HL-60/S4 treated with retinoic acid at 250 ng/mL for 4 days and 3 days (cell line): Measurements from ENCODE around the gene HIVEP3.
"Not testable (repeated sequence)": the region's sequence is repeated elsewhere in the genome, so short reads cannot be mapped to it uniquely, and the experiment has no call there.

Experiments used
- in situ Hi-C: fragments of 300-500 bp; cut with MboI; formaldehyde crosslinking; loops from 2 replicates; pipeline ENCODE4 v1.7.0; 2022; ENCODE audit warnings: low sequenced_read_pairs

Gene HIVEP3

GRCh38 chr1:41573785-41574713 lies 344.7 kb downstream of the HIVEP3 start:
- in situ Hi-C loops, result no loop called here

DNA sequence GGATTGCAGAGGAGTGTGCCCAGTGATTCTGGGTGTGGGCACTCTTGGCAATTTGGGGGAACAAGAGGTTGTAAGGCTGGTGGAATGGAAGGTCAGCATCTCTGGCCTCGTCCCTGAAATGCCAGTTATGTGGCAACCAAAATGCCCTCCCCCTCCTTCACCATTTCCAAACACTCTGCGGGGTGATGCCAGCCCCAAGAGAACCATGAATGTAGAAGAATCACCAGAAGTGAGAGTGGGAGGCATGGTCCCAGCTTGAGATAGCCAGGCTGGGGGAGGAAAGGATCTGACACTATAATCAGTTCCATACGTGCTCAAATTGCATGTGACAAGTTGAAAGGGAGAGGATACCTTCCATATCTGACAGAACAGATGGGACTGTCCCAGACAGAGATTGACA lies 345.5 kb downstream of the HIVEP3 start:
- in situ Hi-C loops, result no loop called here

- in situ Hi-C loops, result no loop called here
Measured at GRCh38 chr1:41572224-41572623, 346.5 kb downstream of the HIVEP3 start.

GRCh38 chr1:41571041-41571440 lies 347.7 kb downstream of the HIVEP3 start:
- in situ Hi-C loops, result no loop called here

DNA sequence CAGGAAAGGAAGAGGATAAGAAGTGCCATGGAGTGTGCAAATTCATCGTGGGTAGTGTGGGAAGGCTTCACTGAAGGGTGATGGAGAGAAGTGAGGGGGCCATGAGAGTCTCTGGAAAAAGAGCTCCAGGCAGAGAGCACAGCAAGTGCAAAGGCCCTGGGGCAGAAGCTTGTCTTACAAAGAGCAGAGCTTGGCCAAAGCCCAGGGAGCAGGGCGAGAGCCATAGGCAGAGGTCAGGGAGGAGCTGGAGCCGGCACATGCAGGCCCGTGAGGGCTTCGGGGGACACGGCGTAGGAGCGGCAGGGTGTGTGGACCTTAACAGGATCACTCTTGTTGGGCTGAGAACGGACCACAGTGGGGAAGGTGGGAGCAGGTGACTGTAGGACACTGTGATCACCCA lies 350.5 kb downstream of the HIVEP3 start:
- in situ Hi-C loops, result no loop called here

GRCh38 chr1:41566969-41567368 lies 351.8 kb downstream of the HIVEP3 start:
- in situ Hi-C loops, result no loop called here

GRCh38 chr1:41566274-41566885 lies 352.3 kb downstream of the HIVEP3 start:
- in situ Hi-C loops, result no loop called here

DNA sequence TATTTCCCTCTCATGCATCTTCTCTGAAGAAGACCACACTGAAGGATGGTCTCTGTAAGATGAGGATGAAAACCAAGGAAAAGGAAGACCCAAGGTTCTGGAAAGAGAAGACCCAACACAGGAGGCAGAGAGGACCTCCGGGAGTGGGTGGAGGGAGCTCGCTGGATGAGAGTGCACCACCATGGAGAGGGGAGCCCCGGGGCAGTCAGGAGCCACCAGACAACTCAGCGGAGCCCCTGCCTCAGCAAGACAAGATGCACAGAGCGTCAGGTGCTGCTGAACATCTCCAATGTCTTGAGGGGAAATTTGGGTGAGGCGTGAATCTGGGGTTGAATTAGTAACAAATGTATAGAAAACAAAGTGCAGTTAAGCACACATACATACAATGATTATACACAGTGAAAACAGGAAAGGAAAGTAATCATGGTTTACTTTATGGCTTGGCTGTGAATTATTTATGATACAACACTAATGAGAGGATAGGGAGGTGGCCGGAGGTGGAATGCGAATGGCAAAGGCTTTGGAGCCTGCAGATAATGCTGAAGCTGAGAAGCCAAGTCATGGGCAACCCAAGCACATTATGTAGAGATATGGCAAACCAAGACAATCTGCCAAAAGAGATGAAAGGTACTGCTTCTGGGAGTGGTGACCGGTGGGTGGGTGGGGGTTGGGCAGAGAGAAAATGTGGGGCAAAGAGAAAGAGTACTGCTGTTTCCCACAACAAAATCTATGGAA lies 353.8 kb downstream of the HIVEP3 start:
- in situ Hi-C loops, result no loop called here

- in situ Hi-C loops, result no loop called here
Measured at GRCh38 chr1:41562328-41562727, 356.4 kb downstream of the HIVEP3 start.

- in situ Hi-C loops, result no loop called here
Measured at GRCh38 chr1:41560931-41561330, 357.8 kb downstream of the HIVEP3 start.

DNA sequence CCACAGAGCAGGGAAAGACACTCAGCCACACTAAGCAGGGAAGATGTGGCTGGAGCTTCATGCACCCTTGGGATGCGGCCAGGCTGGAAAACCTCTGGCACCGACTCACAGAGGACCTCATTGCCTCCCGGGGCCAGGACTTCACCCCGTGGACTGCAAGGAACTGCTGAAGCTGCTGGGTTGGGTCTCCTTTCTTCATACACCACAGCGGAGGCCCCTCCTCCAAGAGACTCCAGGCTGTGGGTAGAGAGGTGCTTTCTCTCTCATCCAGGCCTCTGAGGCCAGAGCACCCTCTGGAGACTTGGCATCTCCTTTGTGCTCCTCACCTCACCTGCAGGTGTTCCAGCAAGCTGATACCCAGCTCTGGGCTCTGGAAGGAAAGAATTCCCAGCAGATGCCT lies 358.2 kb downstream of the HIVEP3 start:
- in situ Hi-C loops, result no loop called here

GRCh38 chr1:41559331-41559730 lies 359.4 kb downstream of the HIVEP3 start:
- in situ Hi-C loops, result no loop called here

DNA sequence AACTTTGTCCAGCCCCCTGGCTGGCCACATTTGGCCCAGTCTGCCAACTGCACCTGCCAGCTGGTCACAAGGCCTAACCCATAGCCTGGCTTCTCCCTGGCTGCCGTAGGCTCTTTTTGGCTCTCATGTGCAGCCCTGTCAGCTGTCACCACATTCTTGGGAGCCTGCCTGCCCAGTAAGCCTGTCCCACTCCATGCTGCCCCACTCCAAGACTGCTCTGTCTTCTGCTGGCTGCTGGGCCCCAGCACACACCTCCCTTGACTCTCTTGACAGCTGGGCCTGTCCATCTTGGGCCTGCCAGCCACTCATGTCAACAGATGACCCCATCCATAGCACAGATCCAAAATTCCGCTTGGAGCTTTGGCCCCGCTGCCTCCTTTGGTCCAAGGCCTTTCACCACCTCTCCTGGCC lies 360.0 kb downstream of the HIVEP3 start:
- in situ Hi-C loops, result no loop called here

DNA sequence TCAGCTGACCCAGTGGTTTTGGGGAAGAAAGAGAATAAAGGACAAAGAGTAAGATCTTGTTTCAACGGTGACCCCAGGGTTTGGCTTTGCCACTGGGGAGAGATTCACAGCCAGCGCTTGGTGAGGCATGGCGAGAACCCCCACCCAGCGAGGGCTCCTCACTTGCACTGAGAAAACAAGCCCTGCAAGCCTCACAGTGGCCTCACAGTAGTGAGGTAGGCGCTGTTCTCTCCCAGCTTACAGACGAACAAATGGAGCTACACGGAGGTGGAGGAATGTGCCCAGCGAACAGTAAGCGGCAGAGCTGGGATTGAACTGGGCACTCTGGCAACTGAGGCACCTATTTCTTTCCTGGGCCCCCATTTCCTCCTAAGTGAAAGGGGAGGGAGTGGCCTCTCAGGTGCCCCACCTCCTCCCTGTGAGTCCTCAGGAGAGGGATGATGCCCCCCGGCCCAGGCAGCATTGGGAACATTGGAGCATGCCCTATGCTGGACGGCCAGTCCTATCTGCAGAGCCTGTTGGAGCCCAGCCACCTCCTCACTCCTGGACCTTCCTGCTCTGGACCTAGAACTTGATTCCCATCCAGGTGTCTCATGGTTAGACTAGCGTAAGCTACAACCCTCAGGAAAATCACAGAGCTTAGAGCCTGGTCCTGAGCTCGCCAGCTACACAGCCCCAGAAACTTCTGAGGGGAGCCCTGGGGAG lies 360.8 kb downstream of the HIVEP3 start:
- in situ Hi-C loops, result no loop called here

- in situ Hi-C loops, result not testable (repeated sequence)
Measured at GRCh38 chr1:41554746-41555145, 364.0 kb downstream of the HIVEP3 start.

DNA sequence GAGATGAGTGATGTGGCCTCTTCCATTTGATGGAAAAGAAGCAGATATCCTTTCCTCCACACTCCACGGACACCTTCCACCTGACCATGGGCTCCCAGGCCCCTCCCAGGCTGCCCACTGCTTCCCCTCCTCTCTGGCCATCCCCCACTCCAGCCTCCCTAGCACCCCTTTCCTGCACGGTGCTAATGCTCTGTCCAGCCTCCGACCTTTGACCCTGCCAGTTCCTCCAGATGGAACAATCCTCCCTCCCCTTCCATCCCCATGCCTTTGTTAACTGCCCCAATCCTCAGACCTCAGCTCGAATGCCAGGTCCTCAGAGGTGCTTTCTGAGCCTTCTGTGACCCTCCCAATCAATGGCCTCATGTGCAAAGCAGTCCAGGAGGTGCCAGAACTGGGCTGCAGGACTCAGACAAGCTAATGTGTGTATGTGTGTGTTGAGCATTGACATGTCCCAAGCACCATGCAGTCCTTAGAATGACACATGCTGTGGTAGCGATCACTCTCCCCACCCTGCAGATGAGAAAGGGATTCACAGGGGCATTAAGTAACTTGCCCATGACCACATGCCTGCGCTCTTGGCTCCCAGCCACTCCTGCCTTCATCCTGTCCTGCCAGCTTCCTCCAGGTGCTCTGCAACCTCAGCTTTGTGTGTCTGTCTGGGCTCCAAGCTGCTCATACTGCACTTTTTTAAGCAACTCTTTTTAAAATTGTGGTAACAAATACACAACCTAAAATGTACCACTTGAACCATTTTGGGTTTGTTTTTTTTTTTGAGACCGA lies 370.8 kb downstream of the HIVEP3 start:
- in situ Hi-C loops, result no loop called here

DNA sequence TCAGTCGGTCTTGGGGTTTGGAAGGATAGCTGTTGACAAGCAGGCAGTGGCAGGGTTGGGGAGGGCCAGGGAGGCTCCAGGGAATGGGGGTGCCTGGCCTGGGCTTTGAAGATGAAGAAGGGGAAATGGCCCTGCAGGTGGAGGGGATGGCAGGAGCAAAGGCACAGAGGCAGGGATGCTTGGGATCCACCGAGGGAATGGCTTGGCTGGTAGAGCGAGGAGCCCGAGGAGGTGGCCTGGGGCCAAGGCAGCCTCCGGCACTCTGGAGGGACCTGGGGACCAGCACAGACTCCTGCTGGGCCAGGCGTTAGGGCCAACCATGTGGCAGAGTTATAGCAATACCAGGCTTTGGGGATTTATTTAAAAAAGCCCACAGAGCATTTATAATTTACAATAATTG lies 371.4 kb downstream of the HIVEP3 start:
- in situ Hi-C loops, result no loop called here

DNA sequence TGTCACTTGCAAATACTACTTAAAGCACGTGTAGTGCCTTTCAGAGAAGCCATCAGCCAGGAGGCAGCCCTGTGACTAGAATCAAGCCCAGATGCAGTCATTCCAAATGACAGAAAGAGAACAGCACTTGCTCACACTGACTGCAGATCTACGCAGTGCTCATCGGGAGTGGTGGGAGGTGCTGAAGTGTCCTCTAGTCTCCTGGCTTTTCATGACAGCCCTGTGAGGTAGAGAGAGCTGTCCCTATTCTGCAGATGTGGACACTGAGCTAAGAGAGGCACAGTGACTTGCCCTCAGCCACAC lies 371.9 kb downstream of the HIVEP3 start:
- in situ Hi-C loops, result no loop called here

GRCh38 chr1:41545996-41546832 lies 372.5 kb downstream of the HIVEP3 start:
- in situ Hi-C loops, result no loop called here
